Mucosa of gallbladder (tissue), 1 donor: ENCODE data around the gene RBBP4. TPM values are rescaled to one million over a fixed set of nuclear protein-coding genes. Genes with fewer than 3 reads are reported as not detected.

Experiments used
- DNase-seq: peaks from one replicate; pipeline ENCODE4 v3.0.0-alpha.2; 2020; ENCODE audit warnings: low spot score
- total RNA-seq: library from RNA; stranded (reverse); gene quantifications from one replicate; pipeline ENCODE4 v1.2.1, GENCODE V29; 2021
- donor health status: DM: no; HTN: no; CAD: no.

Gene RBBP4
- total RNA-seq, 1 donor from 2014 or later: 174 TPM

- no peak for DNase-seq
These were observed 67.5 kb downstream of the RBBP4 start for GRCh38 chr1:32718527-32718926.

GRCh38 chr1:32719681-32720275, 68.8 kb downstream of the RBBP4 start:
- DNase-seq: no peak

DNA sequence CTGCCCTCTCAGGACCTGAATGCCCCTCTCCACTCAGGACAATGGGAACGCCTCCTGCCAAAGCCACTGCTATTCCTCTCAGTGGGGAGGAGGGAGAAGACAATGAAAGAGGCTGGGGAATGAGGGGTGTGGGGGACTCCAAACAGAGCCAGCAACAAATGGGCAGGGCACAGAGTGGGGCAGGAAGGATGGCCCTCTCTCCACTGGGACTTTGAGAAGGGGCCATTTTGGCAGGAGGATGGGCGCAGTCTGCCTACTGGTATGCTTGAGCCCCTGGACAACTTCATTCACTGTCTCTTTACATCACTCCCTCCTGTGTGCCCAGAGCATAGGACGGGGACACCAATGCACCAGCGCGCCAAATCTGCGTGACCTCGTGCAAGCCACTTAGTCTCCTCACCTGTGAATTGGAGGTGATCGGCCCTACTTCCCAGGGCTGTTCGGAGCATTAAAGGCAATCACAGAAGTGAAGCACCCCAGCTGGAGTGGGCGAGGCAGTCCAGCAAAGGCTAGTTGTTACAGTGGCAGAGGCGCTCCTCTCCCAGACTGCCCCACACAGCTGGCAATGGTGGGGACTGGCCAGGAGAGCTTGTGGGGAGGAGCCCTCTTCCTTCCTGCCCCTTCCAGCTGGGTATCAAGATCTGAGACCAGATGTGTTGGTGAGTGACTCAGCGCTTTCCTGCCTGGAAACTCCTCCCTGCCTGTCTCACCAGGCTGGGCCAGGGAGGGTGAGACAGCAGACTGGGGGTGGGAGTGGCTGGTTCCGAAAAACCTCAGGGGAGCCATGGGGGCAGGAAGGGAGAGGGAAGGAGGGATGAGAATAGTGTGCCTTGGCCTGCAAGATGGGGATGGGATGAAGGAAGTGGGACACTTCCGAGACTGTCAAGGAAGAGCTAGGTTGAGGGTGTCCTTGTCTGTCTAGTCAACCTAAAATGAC, 73.9 kb downstream of the RBBP4 start:
- no peak for DNase-seq

DNA sequence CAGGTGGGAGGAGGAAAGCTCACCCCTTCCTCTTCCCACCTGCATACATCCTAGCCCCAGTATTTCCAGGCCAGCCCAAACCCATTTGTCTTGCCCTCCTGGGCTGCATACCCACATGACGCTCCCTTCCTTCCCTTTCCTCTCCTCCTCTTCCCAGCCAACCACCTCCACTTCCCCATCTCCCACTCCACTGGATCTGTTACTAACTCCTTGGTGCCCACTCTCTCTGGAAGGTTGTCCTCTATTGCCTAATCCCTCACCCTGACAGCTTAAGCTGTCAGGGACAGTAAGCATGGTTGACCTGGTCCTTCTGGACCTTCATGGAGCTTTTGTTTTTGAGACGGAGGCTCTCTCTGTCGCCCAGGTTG, 74.6 kb downstream of the RBBP4 start:
- DNase-seq: no peak

DNA sequence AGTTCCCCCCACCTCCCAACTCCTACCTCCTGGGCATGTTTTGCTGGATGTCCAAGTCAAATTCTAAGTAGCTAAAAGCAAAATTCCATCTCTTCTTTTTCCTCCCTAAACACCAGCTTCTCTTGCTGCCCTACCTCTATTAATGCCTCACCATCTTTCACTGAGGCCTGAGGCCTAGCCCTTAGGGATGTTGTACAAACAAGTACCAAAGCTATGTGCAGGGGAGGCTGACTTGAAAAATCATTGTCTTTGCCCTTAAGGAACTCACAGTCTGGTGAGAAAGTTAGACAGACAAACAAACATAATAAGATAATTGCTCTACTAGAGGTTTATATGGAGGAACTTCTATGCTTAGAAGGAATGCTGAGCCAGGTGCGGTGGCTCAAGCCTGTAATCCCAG, 76.9 kb downstream of the RBBP4 start:
- DNase-seq: no peak

- DNase-seq: no peak
These were observed 77.5 kb downstream of the RBBP4 start for GRCh38 chr1:32728413-32729077.

DNA sequence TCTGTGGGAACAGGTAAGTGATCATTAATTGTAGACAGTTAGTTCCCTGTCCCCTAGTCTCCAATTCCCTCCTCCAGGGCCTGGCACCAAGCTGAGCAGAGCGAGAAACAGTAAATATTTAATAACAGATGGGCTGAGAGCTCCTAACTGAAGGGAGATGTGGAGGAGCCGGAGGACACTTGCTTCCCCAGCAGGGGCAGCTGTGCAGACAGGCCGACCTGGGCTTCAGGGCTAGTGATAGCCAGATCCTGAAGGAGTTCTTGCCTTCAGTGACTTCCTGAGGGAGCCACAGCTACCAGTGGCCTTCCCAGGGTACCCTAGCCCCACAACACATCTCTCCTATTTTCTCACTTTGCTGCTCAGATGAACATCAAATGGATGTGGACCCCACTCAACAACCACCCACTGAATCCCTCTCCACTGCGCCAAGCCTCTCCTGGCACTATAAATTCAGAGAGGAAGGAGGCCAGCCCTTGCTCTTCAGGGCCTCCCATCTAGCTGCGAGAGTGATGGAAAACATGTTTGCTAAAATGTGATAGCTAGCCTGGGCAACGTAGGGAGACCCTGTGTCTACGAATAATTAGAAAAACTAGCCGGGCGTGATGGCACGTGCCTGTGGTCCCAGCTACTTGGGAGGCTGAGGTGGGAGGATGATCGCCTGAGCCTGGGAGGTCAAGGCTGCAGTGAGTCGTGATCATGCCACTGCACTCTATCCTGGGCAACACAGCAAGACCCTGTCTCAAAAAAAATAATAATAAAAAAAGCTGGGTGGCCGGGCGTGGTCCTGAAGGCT, 78.4 kb downstream of the RBBP4 start:
- no peak for DNase-seq

GRCh38 chr1:32733582-32734321, 82.7 kb downstream of the RBBP4 start:
- no peak for DNase-seq

Other genes starting within 250 kb of the RBBP4 start
- 0.03 TPM for gene ZBTB8B, start 186.1 kb upstream of the RBBP4 start, total RNA-seq
- 7.3 TPM for gene ZBTB8A, start 111.8 kb upstream of the RBBP4 start, total RNA-seq
- gene ZBTB8OS, start 658 bp upstream of the RBBP4 start, total RNA-seq: 29.9 TPM
- 17.4 TPM for gene SYNC, start 51.6 kb downstream of the RBBP4 start, total RNA-seq
- gene YARS1, start 166.2 kb downstream of the RBBP4 start, total RNA-seq: 28.5 TPM
- 26.9 TPM for gene S100PBP, start 166.4 kb downstream of the RBBP4 start, total RNA-seq
- gene FNDC5, start 219.7 kb downstream of the RBBP4 start, total RNA-seq: 8.4 TPM
- gene HPCA, start 235.3 kb downstream of the RBBP4 start, total RNA-seq: 1.8 TPM